GM12878 (cell line): ENCODE results near the gene CARM1. TPM values are rescaled to one million over a fixed set of nuclear protein-coding genes. Genes with fewer than 3 reads are reported as not detected.

Source experiments
- ATAC-seq: fragments of 200-7000 bp; cut with Tn5 transposase; 3 replicates; pipeline ENCODE4 v1.9.1; 2020; ENCODE audit warnings: mild to moderate bottlenecking, moderate library complexity
- BruUV-seq: library from RNA; stranded (reverse); fragments of 400-500 nt; replicated peaks from 2 replicates; lab custom pipeline; 2021; lab: Mats Ljungman, UMichigan
- CTCF ChIA-PET: fragments of 300-600 bp; sonication (Branson Sonifier 250); formaldehyde crosslinking; extraction: SDS; loops from one replicate; lab custom pipeline; 2021; ENCODE audit warnings: inconsistent platforms; lab: Yijun Ruan, JAX
- POLR2A ChIA-PET: fragments of 350-600 bp; formaldehyde crosslinking; extraction: SDS; loops from one replicate; lab custom pipeline; 2021; ENCODE audit warnings: inconsistent platforms; lab: Charles Lee
- RAD21 ChIA-PET: fragments of 300-600 bp; sonication (Branson Sonifier 250); formaldehyde crosslinking; loops from one replicate; lab custom pipeline; 2023; ENCODE audit warnings: antibody characterized with exemption; ENCODE audit not compliant: unreplicated experiment; lab: Charles Lee
- SMC1A ChIA-PET: fragments of 300-600 bp; sonication (Branson Sonifier 250); formaldehyde crosslinking; loops from one replicate; lab custom pipeline; 2023; ENCODE audit not compliant: unreplicated experiment, uncharacterized antibody; lab: Charles Lee
- DNase-seq: peaks from one replicate; pipeline ENCODE4 v3.0.0-alpha.2; 2011; ENCODE audit warnings: low read depth, low spot score
- FAIRE-seq: peaks from 3 replicates; lab custom pipeline; 2011; peaks lifted over from hg19 to GRCh38; lab: Jason Lieb, UNC
- H2AFZ ChIP-seq: 2 replicates; pipeline ENCODE4 v1.6.0; 2011; ENCODE audit warnings: low read depth, low read length, control low read depth; ENCODE audit not compliant: control insufficient read depth
- H3K27ac ChIP-seq: 2 replicates; pipeline ENCODE4 v1.5.1; 2011; ENCODE audit warnings: control low read depth; ENCODE audit not compliant: control insufficient read depth, insufficient read depth
- H3K27me3 ChIP-seq, 2 experiments: replicated peaks in 1 of 2; 2 replicates each; pipeline versions ENCODE4 v1.6.0 to v1.6.1; 2011; ENCODE audit warnings: low read length in 1 of 2; ENCODE audit not compliant: control insufficient read depth in 2 of 2, insufficient read depth in 2 of 2
- H3K36me3 ChIP-seq, 2 experiments: 2 replicates each; pipeline ENCODE4 v1.5.1; 2011; ENCODE audit warnings: low read length in 1 of 2; ENCODE audit not compliant: control insufficient read depth in 2 of 2, insufficient read depth in 2 of 2
- H3K4me1 ChIP-seq: 2 replicates; pipeline ENCODE4 v1.6.1; 2011; ENCODE audit warnings: mild to moderate bottlenecking, low read length, moderate library complexity, mixed read lengths; ENCODE audit not compliant: control insufficient read depth, insufficient read depth
- H3K4me2 ChIP-seq: 2 replicates; pipeline ENCODE4 v1.6.0; 2011; ENCODE audit warnings: control low read depth; ENCODE audit not compliant: control insufficient read depth, insufficient read depth
- H3K4me3 ChIP-seq: fragments of 200-600 bp; sonication (generic); 2 replicates; pipeline ENCODE4 v1.5.1; 2016
- H3K79me2 ChIP-seq: 2 replicates; pipeline ENCODE4 v1.6.0; 2011; ENCODE audit warnings: low read length; ENCODE audit not compliant: control insufficient read depth, insufficient read depth
- H3K9ac ChIP-seq: 2 replicates; pipeline ENCODE4 v1.8.0; 2011; ENCODE audit warnings: low read length, control low read depth, mixed read lengths; ENCODE audit not compliant: control insufficient read depth, insufficient read depth
- H3K9me3 ChIP-seq: replicated peaks from 3 replicates; pipeline ENCODE4 v1.5.1; 2011; ENCODE audit warnings: mild to moderate bottlenecking, low read length; ENCODE audit not compliant: control insufficient read depth, insufficient read depth
- H4K20me1 ChIP-seq: 2 replicates; pipeline ENCODE4 v1.6.0; 2011; ENCODE audit not compliant: control insufficient read depth, insufficient read depth
- CUX1 ChIP-seq: IDR thresholded peaks from 2 replicates; pipeline ENCODE4 v1.6.1; 2012; ENCODE audit warnings: improper control_type of control experiment, low read depth, low read length; ENCODE audit not compliant: insufficient replicate concordance
- EGR1 ChIP-seq, 2 experiments: IDR thresholded peaks; 1 replicate in 1 of 2; 2 replicates in 1 of 2; pipeline ENCODE4 v1.6.1; 2011 to 2012; ENCODE audit warnings: low read depth in 2 of 2, low read length in 2 of 2, borderline replicate concordance in 1 of 2, mild to moderate bottlenecking in 1 of 2, moderate library complexity in 1 of 2
- POU2F2 ChIP-seq: IDR thresholded peaks from 3 replicates; pipeline ENCODE4 v1.6.1; 2011; ENCODE audit warnings: low read depth, mild to moderate bottlenecking, low read length, borderline replicate concordance
- ZNF687 ChIP-seq: fragments of 450-650 bp; IDR thresholded peaks from 2 replicates; pipeline ENCODE4 v1.6.1; 2017; ENCODE audit warnings: mild to moderate bottlenecking, moderate library complexity
- WGBS: methylation state at CpG from one replicate; pipeline ENCODE4 v1.1.6; 2016; ENCODE audit warnings: low lambda C conversion rate; ENCODE audit not compliant: insufficient replicate concordance, insufficient coverage; ENCODE audit errors: missing lambda C conversion rate; 5-methylcytosine and 5-hydroxymethylcytosine counted together
- in situ Hi-C: fragments of 300-500 bp; cut with MboI; formaldehyde crosslinking; loops from 9 replicates; pipeline ENCODE4 v1.14.3; 2018; ENCODE audit warnings: mixed read lengths
- intact Hi-C: fragments of 100-400 bp; cut with micrococcal nuclease; formaldehyde crosslinking; loops from one replicate; pipeline ENCODE4 v1.14.2; 2022; ENCODE audit not compliant: unreplicated experiment
- polyA plus RNA-seq, 11 experiments: library from polyadenylated mRNA; depleted of rRNA in 4 of 11; unstranded in 6 of 11; stranded (reverse) in 5 of 11; fragments of >200 nt; fragmentation: Nextera tagmentation in 4 of 11; fragmentation: Illumina TruSeq in 1 of 11; extraction: Ambion mirVana in 4 of 11; extraction: Trizol in 1 of 11; gene quantifications; 1 replicate in 1 of 11; 2 replicates in 10 of 11; pipeline versions ENCODE4 v1.2.1 to v1.2.3, GENCODE V29; 2011 to 2016; ENCODE audit warnings: inconsistent platforms in 2 of 11, missing spikeins in 2 of 11, low read depth in 1 of 11
- total RNA-seq, 4 experiments: library from RNA; depleted of rRNA in 3 of 4; stranded (reverse); fragments of >200 nt in 3 of 4; fragmentation: Illumina TruSeq in 1 of 4; extraction: Trizol in 1 of 4; gene quantifications; 2 replicates each; pipeline versions ENCODE4 v1.2.1 to v1.2.3, GENCODE V29; 2013 to 2021

The CARM1 gene
- total and polyA plus RNA-seq, 10 of the 15 experiments (the other 5 are each of a cell fraction or from before 2014, with no cell fraction given), result 0.45 to 116 (median 39.7) TPM

GRCh38 chr19:10887616-10888367 is 16.4 kb downstream of the CARM1 start (continued):
- TF ChIP-seq ZNF687, result no peak
- TF ChIP-seq EGR1 (IDR thresholded peaks at IDR 0.05; ENCODE audit: borderline replicate concordance in 1 of 2, low read depth in 2 of 2, low read length in 2 of 2), result no peak

DNA sequence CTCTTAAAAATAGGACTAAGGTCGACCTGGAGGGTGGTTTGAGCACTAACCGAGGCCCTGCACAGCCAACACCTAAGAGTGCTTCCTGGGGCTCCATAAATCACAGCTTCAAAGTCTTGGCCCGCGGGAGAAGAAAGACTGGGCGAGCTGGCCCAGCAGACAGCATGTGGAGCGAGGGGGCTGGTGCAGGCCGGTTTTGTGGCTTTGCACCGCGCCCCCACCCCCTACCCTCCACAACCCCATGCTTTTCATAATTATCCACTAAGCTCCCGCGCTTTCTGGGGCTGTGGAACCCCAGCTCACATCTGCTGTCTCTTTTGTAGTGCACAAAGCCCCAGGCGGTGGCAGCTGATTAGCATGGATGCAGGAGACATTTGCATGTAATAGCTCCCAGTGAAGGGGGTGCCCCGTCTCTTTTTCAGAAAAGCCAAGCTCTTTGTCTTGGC is 17.1 kb downstream of the CARM1 start:
- no peak overlapping the region for H3K4me3 ChIP-seq
- RAD21 ChIA-PET, result interaction anchor here (0.6 to 2.9 kb wide), 12 partner anchors 11 to 389 kb away, joined by 3 to 42 read pairs (median 4); partner anchors contain the start of genes CARM1, DNM2 and LDLR
- SMC1A ChIA-PET, result interaction anchor here (0.6 to 4.2 kb wide), 9 partner anchors 9 to 169 kb away, joined by 3 to 28 read pairs (median 4); no protein-coding TSS in a partner anchor
- no peak for FAIRE-seq
- POLR2A ChIA-PET, result interaction anchor here (0.5 to 2.1 kb wide), 10 partner anchors 9 to 564 kb away, joined by 3 to 11 read pairs (median 6); partner anchors contain the start of gene SMARCA4
- CTCF ChIA-PET, result interaction anchor here (0.7 to 3.0 kb wide), 10 partner anchors 10 to 247 kb away, joined by 3 to 21 read pairs (median 5); no protein-coding TSS in a partner anchor
- peaks cover 20% of the 10 kb centered on the region for H3K4me1 ChIP-seq
- TF ChIP-seq POU2F2, result peak; percentile 75; the same call in 1 of the 3 replicates
- no peak for TF ChIP-seq CUX1
- H3K79me2 ChIP-seq, result peaks cover 49% of the 10 kb centered on the region
- no TSS peak for BruUV-seq
- peaks cover under 1 to 9% of the 10 kb centered on the region in 2 experiments; a peak in 3 of 4 replicates for H3K36me3 ChIP-seq
- 9% methylated on average over 13 of the region's 13 CpGs for WGBS
- ATAC-seq, result peak; percentile 79
- in situ Hi-C loops, result no loop called here
- intact Hi-C loops, result no loop called here
- peaks cover 6% of the 10 kb centered on the region; the same call in 1 of the 2 replicates for H4K20me1 ChIP-seq
- H3K9ac ChIP-seq, result peak overlapping the region; percentile 38; the same call in 1 of the 2 replicates
- peak overlapping the region; percentile 53 for H3K27ac ChIP-seq
- no peaks in the 10 kb centered on the region for H3K9me3 ChIP-seq
- H3K27me3 ChIP-seq, result no peaks in the 10 kb centered on the region
- peak overlapping the region; percentile 54 for H3K4me2 ChIP-seq
- no peak for DNase-seq
- no peak overlapping the region for H2AFZ ChIP-seq
